Neural cell (in vitro differentiated cells): ENCODE results near the gene STOM. TPM values are rescaled to one million over a fixed set of nuclear protein-coding genes. Genes with fewer than 3 reads are reported as not detected.

Experiments used
- H2AFZ ChIP-seq: fragments of 200-600, 300-800 bp; sonication (generic), shearing (Covaris generic); 2 replicates; pipeline ENCODE4 v1.6.0; 2014; ENCODE audit warnings: low read depth, mild to moderate bottlenecking, antibody characterized with exemption, low read length, moderate library complexity
- H3F3A ChIP-seq: fragments of 200-600 bp; shearing (Covaris generic); 2 replicates; pipeline ENCODE4 v1.6.1; 2016; ENCODE audit warnings: mild to moderate bottlenecking, moderate library complexity, mixed read lengths, antibody characterized with exemption, low read length; ENCODE audit not compliant: insufficient read depth, poor library complexity, severe bottlenecking
- H3K27ac ChIP-seq: fragments of 200-600, 300-800 bp; sonication (generic), shearing (Covaris generic); 2 replicates; pipeline ENCODE4 v1.5.1; 2014; ENCODE audit warnings: mild to moderate bottlenecking, low read length, moderate library complexity
- H3K27me3 ChIP-seq: fragments of 300-800, 200-600 bp; sonication (generic), shearing (Covaris generic); 2 replicates; pipeline ENCODE4 v1.6.0; 2014; ENCODE audit warnings: mild to moderate bottlenecking, low read depth, low read length, moderate library complexity; ENCODE audit not compliant: insufficient read depth
- H3K36me3 ChIP-seq: fragments of 300-800, 200-600 bp; sonication (generic), shearing (Covaris generic); 2 replicates; pipeline ENCODE4 v1.5.1; 2014; ENCODE audit warnings: mild to moderate bottlenecking, antibody characterized with exemption, low read length, moderate library complexity; ENCODE audit not compliant: insufficient read depth
- H3K4me2 ChIP-seq: fragments of 300-800, 200-600 bp; sonication (generic), shearing (Covaris generic); 2 replicates; pipeline ENCODE4 v1.6.0; 2014; ENCODE audit warnings: mild to moderate bottlenecking, low read length
- H3K4me3 ChIP-seq: fragments of 300-800, 200-600 bp; sonication (generic), shearing (Covaris generic); 2 replicates; pipeline ENCODE4 v1.5.1; 2014; ENCODE audit warnings: mild to moderate bottlenecking, low read length, moderate library complexity
- H3K79me2 ChIP-seq: fragments of 200-600 bp; shearing (Covaris generic); replicated peaks from 2 replicates; pipeline ENCODE4 v1.6.0; 2014; ENCODE audit warnings: mild to moderate bottlenecking, low read length, moderate library complexity; ENCODE audit not compliant: insufficient read depth
- H3K9ac ChIP-seq: fragments of 300-800, 200-600 bp; sonication (generic), shearing (Covaris generic); 2 replicates; pipeline ENCODE4 v1.6.1; 2016; ENCODE audit warnings: mild to moderate bottlenecking, low read length, mixed read lengths
- H3K9me2 ChIP-seq: fragments of 200-600 bp; shearing (Covaris generic); 2 replicates; pipeline ENCODE4 v1.6.1; 2016; ENCODE audit warnings: mild to moderate bottlenecking, low read length, mixed read lengths; ENCODE audit not compliant: insufficient read depth
- H3K9me3 ChIP-seq: fragments of 200-600, 300-800 bp; sonication (generic), shearing (Covaris generic); 2 replicates; pipeline ENCODE4 v1.6.1; 2016; ENCODE audit warnings: mild to moderate bottlenecking, mixed run types, low read length, moderate library complexity, mixed read lengths
- H4K20me1 ChIP-seq: fragments of 200-600 bp; shearing (Covaris generic); 2 replicates; pipeline ENCODE4 v1.6.1; 2016; ENCODE audit warnings: mild to moderate bottlenecking, mixed run types; ENCODE audit not compliant: insufficient read depth
- CTCF ChIP-seq: fragments of 450-650 bp; IDR thresholded peaks from 2 replicates; pipeline ENCODE4 v1.5.1; 2014; ENCODE audit warnings: antibody characterized with exemption, mild to moderate bottlenecking, moderate library complexity; ENCODE audit not compliant: poor library complexity, severe bottlenecking
- EP300 ChIP-seq: fragments of 450-650 bp; conservative IDR thresholded peaks from 2 replicates; pipeline ENCODE4 v1.6.1; 2014; ENCODE audit warnings: antibody characterized with exemption, mild to moderate bottlenecking, moderate library complexity; ENCODE audit not compliant: poor library complexity, severe bottlenecking
- EZH2 ChIP-seq: fragments of 200-600, 300-800 bp; shearing (Covaris generic), sonication (generic); IDR thresholded peaks from 2 replicates; pipeline ENCODE4 v1.6.1; 2014; ENCODE audit warnings: antibody characterized with exemption, low read length, borderline replicate concordance, mild to moderate bottlenecking; ENCODE audit not compliant: insufficient read depth, poor library complexity, severe bottlenecking
- MXI1 ChIP-seq: fragments of 450-650 bp; conservative IDR thresholded peaks from 2 replicates; pipeline ENCODE4 v1.6.1; 2014; ENCODE audit warnings: antibody characterized with exemption, mild to moderate bottlenecking; ENCODE audit not compliant: poor library complexity, severe bottlenecking
- POLR2AphosphoS5 ChIP-seq: IDR thresholded peaks from 2 replicates; pipeline ENCODE4 v1.6.1; 2012
- RAD21 ChIP-seq: fragments of 450-650 bp; conservative IDR thresholded peaks from 2 replicates; pipeline ENCODE4 v1.6.1; 2014; ENCODE audit warnings: antibody characterized with exemption, mild to moderate bottlenecking, moderate library complexity
- REST ChIP-seq: IDR thresholded peaks from 2 replicates; pipeline ENCODE4 v1.6.1; 2012; ENCODE audit warnings: borderline replicate concordance
- SMC3 ChIP-seq: fragments of 450-650 bp; conservative IDR thresholded peaks from 2 replicates; pipeline ENCODE4 v1.6.1; 2014; ENCODE audit warnings: antibody characterized with exemption, mild to moderate bottlenecking, moderate library complexity; ENCODE audit not compliant: poor library complexity
- TAF1 ChIP-seq: IDR thresholded peaks from 2 replicates; pipeline ENCODE4 v1.6.1; 2012; ENCODE audit warnings: low read depth
- polyA plus RNA-seq: library from polyadenylated mRNA; depleted of rRNA; stranded (reverse); fragments of >200 nt; gene quantifications from 2 replicates; pipeline ENCODE4 v1.2.3, GENCODE V29; 2014

Gene STOM
- polyA plus RNA-seq, 1 donor from 2014 or later, result 0.11 TPM

GRCh38 chr9:121362813-121363621 lies 7.0 kb downstream of the STOM start:
- no peak overlapping the region for H3K4me3 ChIP-seq
- no peaks in the 10 kb centered on the region for H3F3A ChIP-seq
- no peaks in the 10 kb centered on the region for H3K9me3 ChIP-seq
- no peak overlapping the region for H3K9ac ChIP-seq
- no peak overlapping the region for H3K4me2 ChIP-seq
- H3K27ac ChIP-seq, result no peak overlapping the region
- TF ChIP-seq REST, result no peak
- no peak for TF ChIP-seq MXI1
- TF ChIP-seq CTCF, result no peak
- TF ChIP-seq TAF1, result no peak
- no peak for TF ChIP-seq EZH2
- no peak for TF ChIP-seq SMC3
- TF ChIP-seq POLR2AphosphoS5, result no peak
- TF ChIP-seq RAD21, result no peak
- TF ChIP-seq EP300, result no peak
- H4K20me1 ChIP-seq, result no peaks in the 10 kb centered on the region
- H3K27me3 ChIP-seq, result no peaks in the 10 kb centered on the region
- H2AFZ ChIP-seq, result no peak overlapping the region
- no peaks in the 10 kb centered on the region for H3K9me2 ChIP-seq
- no peaks in the 10 kb centered on the region for H3K79me2 ChIP-seq
- H3K36me3 ChIP-seq, result no peaks in the 10 kb centered on the region

GRCh38 chr9:121360601-121361374 lies 9.3 kb downstream of the STOM start:
- Histone ChIP-seq H3K9ac (no peak overlapping the region), H2AFZ (no peak overlapping the region), H3K4me2 (no peak overlapping the region), H3K27ac (no peak overlapping the region), H3K9me2 (no peaks in the 10 kb centered on the region), H3K36me3 (no peaks in the 10 kb centered on the region), H3K9me3 (no peaks in the 10 kb centered on the region), H3K79me2 (no peaks in the 10 kb centered on the region), H4K20me1 (no peaks in the 10 kb centered on the region), H3K27me3 (no peaks in the 10 kb centered on the region), H3K4me3 (no peak overlapping the region), H3F3A (no peaks in the 10 kb centered on the region)
- TF ChIP-seq TAF1 (no peak), POLR2AphosphoS5 (no peak), SMC3 (no peak), EP300 (no peak), REST (no peak), CTCF (no peak), RAD21 (no peak), EZH2 (no peak), MXI1 (no peak)
